Activated CD8-positive, alpha-beta memory T cell treated with anti-CD3 and anti-CD28 coated beads, Interleukin-2, amount 10 ng/mL, durations not matched to agents 7 days and 5 days (primary cell): ENCODE measurements around the gene EVX2. TPM values are rescaled to one million over a fixed set of nuclear protein-coding genes. Genes with fewer than 3 reads are reported as not detected.

Source experiments
- ATAC-seq: fragments of 150-1000 bp; cut with Tn5 transposase; one replicate; pipeline ENCODE4 v1.10.0; 2021; ENCODE audit warnings: moderate library complexity
- CTCF ChIA-PET: fragments of 350-600 bp; sonication (Branson Sonifier 250); formaldehyde crosslinking; loops from one replicate; lab custom pipeline; 2021; ENCODE audit warnings: antibody characterized with exemption; lab: Charles Lee
- DNase-seq: peaks from one replicate; pipeline ENCODE4 v3.0.0-alpha.2; 2020
- H3K27ac Mint-ChIP-seq: one replicate; pipeline ENCODE4 v1.8.0; 2021; ENCODE audit warnings: mild to moderate bottlenecking, mixed read lengths
- H3K27me3 Mint-ChIP-seq: one replicate; pipeline ENCODE4 v1.8.0; 2021; ENCODE audit warnings: mixed read lengths
- H3K36me3 Mint-ChIP-seq: one replicate; pipeline ENCODE4 v1.8.0; 2021; ENCODE audit warnings: mild to moderate bottlenecking, mixed read lengths
- H3K4me1 Mint-ChIP-seq: one replicate; pipeline ENCODE4 v1.8.0; 2021; ENCODE audit warnings: mixed read lengths
- H3K4me3 Mint-ChIP-seq: one replicate; pipeline ENCODE4 v1.8.0; 2021; ENCODE audit warnings: mild to moderate bottlenecking, moderate library complexity, mixed read lengths
- H3K9me3 Mint-ChIP-seq: one replicate; pipeline ENCODE4 v1.8.0; 2022; ENCODE audit warnings: low read depth, mixed read lengths
- total RNA-seq, 2 experiments: library from RNA; stranded (reverse); gene quantifications; one replicate each; pipeline ENCODE4 v1.2.3, GENCODE V29; 2021

Gene EVX2
- total RNA-seq, 2 experiments from 2014 or later: not detected

- ATAC-seq: no peak
- CTCF ChIA-PET: no interaction called here
- H3K27me3 Mint-ChIP-seq: peaks cover 31% of the 10 kb centered on the region
Observed at GRCh38 chr2:176039375-176039774, 44.4 kb downstream of the EVX2 start.

DNA sequence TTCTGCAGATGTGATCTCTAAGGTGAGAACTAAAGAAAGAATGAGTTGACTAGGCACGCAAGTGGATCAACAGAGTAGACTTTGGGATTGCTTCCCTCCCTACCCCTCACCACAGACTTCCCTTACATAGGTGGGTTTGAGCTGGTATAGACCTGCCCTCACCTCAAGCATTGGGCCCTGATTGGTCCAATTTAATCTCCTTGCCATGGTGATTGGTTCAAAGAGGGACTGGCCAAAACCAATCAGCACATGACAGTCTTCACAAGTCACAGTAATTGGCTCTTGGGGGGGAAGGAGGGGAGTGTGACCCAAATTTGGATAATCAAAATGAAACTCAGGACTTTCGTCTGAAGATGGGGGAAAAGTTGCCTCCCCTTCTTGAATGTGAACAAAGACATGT lies 45.1 kb downstream of the EVX2 start:
- Mint-ChIP-seq H3K27ac (no peak overlapping the region), H3K4me1 (no peaks in the 10 kb centered on the region), H3K27me3 (peaks cover 31% of the 10 kb centered on the region), H3K4me3 (no peak overlapping the region), H3K9me3 (no peaks in the 10 kb centered on the region), H3K36me3 (no peaks in the 10 kb centered on the region)
- DNase-seq (no peak), ATAC-seq (no peak)
- CTCF ChIA-PET: no interaction called here

More at GRCh38 chr2:176039375-176039774, 44.4 kb downstream of the EVX2 start:
- H3K27ac Mint-ChIP-seq: no peak overlapping the region
- H3K4me3 Mint-ChIP-seq: no peak overlapping the region
- H3K9me3 Mint-ChIP-seq: no peaks in the 10 kb centered on the region
- no peaks in the 10 kb centered on the region for H3K4me1 Mint-ChIP-seq
- no peaks in the 10 kb centered on the region for H3K36me3 Mint-ChIP-seq
- no peak for DNase-seq

DNA sequence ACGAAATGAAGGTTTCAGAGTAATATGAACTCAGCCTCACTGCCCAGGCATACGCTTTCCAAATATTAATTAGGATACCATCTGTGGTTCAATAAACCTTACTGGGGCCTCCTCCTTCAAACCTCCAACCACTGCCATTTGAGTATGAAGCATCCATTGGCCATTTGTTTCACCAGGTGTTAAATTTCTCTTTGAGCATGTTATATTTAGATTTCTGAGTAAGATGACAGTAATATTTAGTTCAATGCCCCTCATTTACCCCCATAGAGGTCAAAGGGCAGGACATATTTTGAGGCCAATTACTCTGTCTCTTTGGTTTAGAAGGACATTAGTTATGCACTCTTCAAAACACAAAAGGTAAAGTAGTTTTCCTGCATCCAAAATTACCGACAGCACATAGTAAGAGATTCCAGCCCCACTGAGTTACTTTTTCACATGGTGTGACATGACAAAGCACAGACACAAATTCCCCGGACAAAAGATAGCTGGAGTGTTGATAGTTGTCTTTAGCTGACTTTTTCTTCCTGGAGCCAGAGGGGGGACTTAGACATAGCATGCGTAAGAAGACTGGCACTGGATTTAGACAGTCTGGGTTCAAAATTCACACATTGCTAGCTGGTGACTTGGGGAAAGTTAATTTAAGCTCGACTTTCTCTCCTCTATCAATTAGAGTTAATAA lies 48.6 kb downstream of the EVX2 start:
- Mint-ChIP-seq H3K27ac (no peak overlapping the region), H3K27me3 (peaks cover 33% of the 10 kb centered on the region), H3K4me1 (no peaks in the 10 kb centered on the region), H3K9me3 (no peaks in the 10 kb centered on the region), H3K36me3 (no peaks in the 10 kb centered on the region), H3K4me3 (no peak overlapping the region)
- no peak for DNase-seq
- ATAC-seq: no peak
- CTCF ChIA-PET: no interaction called here

GRCh38 chr2:176027806-176028205 lies 56.0 kb downstream of the EVX2 start:
- Mint-ChIP-seq H3K9me3 (no peaks in the 10 kb centered on the region), H3K27me3 (peaks cover 45% of the 10 kb centered on the region), H3K4me3 (no peak overlapping the region), H3K27ac (no peak overlapping the region), H3K4me1 (no peaks in the 10 kb centered on the region), H3K36me3 (no peaks in the 10 kb centered on the region)
- ATAC-seq (no peak), DNase-seq (no peak)
- CTCF ChIA-PET: no interaction called here

Other genes with a start within 250 kb of the EVX2 start
- gene LNPK, start 81.7 kb downstream of the EVX2 start, total RNA-seq: 10 to 100 TPM; 34.1 to 38.2 TPM
- gene HOXD13, start 8.8 kb upstream of the EVX2 start, total RNA-seq: not detected
- gene HOXD12, start 15.8 kb upstream of the EVX2 start, total RNA-seq: not detected
- gene HOXD11, start 23.3 kb upstream of the EVX2 start, total RNA-seq: not detected
- not detected for gene HOXD10, start 32.8 kb upstream of the EVX2 start, total RNA-seq
- gene HOXD9, start 38.8 kb upstream of the EVX2 start, total RNA-seq: not detected
- gene HOXD8, start 45.7 kb upstream of the EVX2 start, total RNA-seq: not detected
- not detected for gene HOXD4, start 67.6 kb upstream of the EVX2 start, total RNA-seq
- gene HOXD3, start 73.3 kb upstream of the EVX2 start, total RNA-seq: not detected
- not detected for gene HOXD1, start 104.7 kb upstream of the EVX2 start, total RNA-seq
- 10 to 100 TPM; 12.2 to 14.8 TPM for gene MTX2, start 185.5 kb upstream of the EVX2 start, total RNA-seq